ENCODE data around the gene CLASP1.

CLASP1 gene

GRCh38 chr2:121473512-121473911, 175.8 kb downstream of the CLASP1 start:
- DNase-seq (ENCODE audit: low read depth, low spot score) = no peak
- no peak overlapping the region for H3K4me3 ChIP-seq (ENCODE audit: low read depth, low read length)
- no peak for TF ChIP-seq CTCF (IDR thresholded peaks at IDR 0.05; ENCODE audit: insufficient read depth, low read length, missing control alignments)
- POLR2A ChIA-PET = no interaction called here
- CTCF ChIA-PET = no interaction called here

- POLR2A ChIA-PET = interaction anchor here (1.0 to 1.2 kb wide), 2 partner anchors 9 to 58 kb away, joined by 3 to 12 read pairs; partner anchors contain the start of gene RNU4ATAC
- no peak for DNase-seq (ENCODE audit: low read depth, low spot score)
- CTCF ChIA-PET = interaction anchor here (0.9 to 1.2 kb wide), 2 partner anchors 58 to 70 kb away, joined by 3 to 4 read pairs; partner anchors contain the start of gene RNU4ATAC
- TF ChIP-seq CTCF (IDR thresholded peaks at IDR 0.05; ENCODE audit: insufficient read depth, low read length, missing control alignments) = no peak
- no peak overlapping the region for H3K4me3 ChIP-seq (ENCODE audit: low read depth, low read length)
Measured at GRCh38 chr2:121472470-121472993, 176.7 kb downstream of the CLASP1 start.

- ChIA-PET POLR2A (interaction anchor here (1.0 to 1.2 kb wide), 2 partner anchors 9 to 59 kb away, joined by 3 to 12 read pairs; partner anchors contain the start of gene RNU4ATAC), CTCF (interaction anchor here (0.9 to 1.2 kb wide), 4 partner anchors 59 to 70 kb away, joined by 3 to 4 read pairs (median 4); partner anchors contain the start of gene RNU4ATAC)
- peak; percentile 47 for DNase-seq (ENCODE audit: low read depth, low spot score)
- H3K4me3 ChIP-seq (ENCODE audit: low read depth, low read length) = no peak overlapping the region
- no peak for TF ChIP-seq CTCF (IDR thresholded peaks at IDR 0.05; ENCODE audit: insufficient read depth, low read length, missing control alignments)
Measured at GRCh38 chr2:121471532-121472469, 177.5 kb downstream of the CLASP1 start.

GRCh38 chr2:121470917-121471316, 178.3 kb downstream of the CLASP1 start:
- no peak for DNase-seq (ENCODE audit: low read depth, low spot score)
- H3K4me3 ChIP-seq (ENCODE audit: low read depth, low read length) = no peak overlapping the region
- no peak for TF ChIP-seq CTCF (IDR thresholded peaks at IDR 0.05; ENCODE audit: insufficient read depth, low read length, missing control alignments)
- ChIA-PET CTCF (interaction anchor here (0.9 to 1.1 kb wide), 2 partner anchors 63 to 68 kb away, joined by 3 to 4 read pairs; no protein-coding TSS in a partner anchor), POLR2A (interaction anchor here (0.6 kb wide), 1 partner anchor 61 kb away, joined by 3 read pairs; no protein-coding TSS in a partner anchor)

GRCh38 chr2:121469356-121469755, 179.9 kb downstream of the CLASP1 start:
- POLR2A ChIA-PET = interaction anchor here (0.5 kb wide), 1 partner anchor 63 kb away, joined by 3 read pairs; no protein-coding TSS in a partner anchor
- no peak for TF ChIP-seq CTCF (IDR thresholded peaks at IDR 0.05; ENCODE audit: insufficient read depth, low read length, missing control alignments)

More at GRCh38 chr2:121469356-121469755, 179.9 kb downstream of the CLASP1 start:
- no peak overlapping the region for H3K4me3 ChIP-seq (ENCODE audit: low read depth, low read length)
- no peak for DNase-seq (ENCODE audit: low read depth, low spot score)
- CTCF ChIA-PET = interaction anchor here (1.9 kb wide), 1 partner anchor 11 kb away, joined by 5 read pairs; no protein-coding TSS in a partner anchor
